ENCODE results near the gene ACOT7.
"Not testable (repeated sequence)": the region's sequence is repeated elsewhere in the genome, so short reads cannot be mapped to it uniquely, and the experiment has no call there.

ACOT7 gene

GRCh38 chr1:6239213-6239752 is 154.3 kb downstream of the ACOT7 start:
- no peak for DNase-seq (ENCODE audit: low read depth in 2 of 2)

DNA sequence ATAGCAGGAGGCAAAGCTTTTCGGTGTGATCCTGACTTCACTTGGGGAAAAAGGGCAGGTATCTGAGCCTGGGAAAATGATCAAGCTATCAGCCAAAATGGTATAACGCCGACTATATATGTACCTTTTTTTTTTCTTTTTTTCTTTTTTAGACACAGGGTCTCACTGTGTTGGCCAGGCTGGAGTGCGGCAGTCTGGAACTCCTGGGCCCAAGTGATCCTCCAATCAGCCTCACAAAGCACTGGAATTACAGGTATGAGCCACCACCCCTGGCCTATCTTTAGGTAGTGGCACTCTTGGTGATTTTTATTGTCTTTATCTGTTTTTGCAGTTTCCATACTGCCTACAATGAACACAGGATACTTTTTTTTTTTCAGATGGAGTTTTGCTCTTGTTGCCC is 156.5 kb downstream of the ACOT7 start:
- no peak for DNase-seq (ENCODE audit: low read depth in 2 of 2)

DNA sequence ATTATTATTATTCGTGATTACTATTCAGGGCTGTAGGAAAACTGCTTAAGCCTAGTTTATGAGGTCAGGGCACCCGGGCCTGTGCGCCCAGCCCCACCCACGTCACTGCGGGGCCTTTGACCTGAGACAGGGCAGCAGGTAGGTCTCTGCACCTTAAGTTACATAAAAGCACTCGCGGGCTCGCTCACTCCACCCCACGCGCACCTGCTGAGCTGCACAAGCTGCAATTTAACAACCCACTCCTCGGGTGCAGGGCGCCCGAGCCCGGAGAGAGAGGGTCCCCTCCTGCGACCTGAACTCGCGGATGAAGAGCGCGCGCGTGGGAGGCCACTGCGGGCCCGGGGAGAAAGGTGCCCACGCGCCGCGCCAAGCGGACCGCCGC is 158.3 kb downstream of the ACOT7 start:
- no peak for DNase-seq (ENCODE audit: low read depth in 2 of 2)

- DNase-seq (ENCODE audit: low read depth in 2 of 2) = no peak
Observed at GRCh38 chr1:6234502-6235295, 158.9 kb downstream of the ACOT7 start.

DNA sequence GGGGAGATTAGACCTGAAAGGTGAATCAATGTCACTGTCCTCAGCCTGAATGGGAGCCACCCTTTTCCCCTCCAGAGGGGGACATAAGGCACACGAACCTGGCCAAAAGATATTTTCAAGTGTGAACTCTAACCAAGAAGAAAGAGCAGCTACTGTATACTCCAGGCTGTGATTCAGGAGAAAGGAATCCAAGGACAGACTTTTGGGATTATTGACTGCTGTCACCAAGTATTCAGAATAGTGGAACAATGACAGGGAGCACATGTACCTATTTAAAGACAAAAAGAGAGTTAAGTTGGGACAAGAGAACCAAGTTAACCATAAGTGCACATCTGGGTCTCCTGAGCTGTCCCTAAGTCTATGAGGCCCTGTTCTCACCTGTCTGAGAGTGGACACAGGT is 160.2 kb downstream of the ACOT7 start:
- DNase-seq (ENCODE audit: low read depth in 2 of 2) = no peak

DNA sequence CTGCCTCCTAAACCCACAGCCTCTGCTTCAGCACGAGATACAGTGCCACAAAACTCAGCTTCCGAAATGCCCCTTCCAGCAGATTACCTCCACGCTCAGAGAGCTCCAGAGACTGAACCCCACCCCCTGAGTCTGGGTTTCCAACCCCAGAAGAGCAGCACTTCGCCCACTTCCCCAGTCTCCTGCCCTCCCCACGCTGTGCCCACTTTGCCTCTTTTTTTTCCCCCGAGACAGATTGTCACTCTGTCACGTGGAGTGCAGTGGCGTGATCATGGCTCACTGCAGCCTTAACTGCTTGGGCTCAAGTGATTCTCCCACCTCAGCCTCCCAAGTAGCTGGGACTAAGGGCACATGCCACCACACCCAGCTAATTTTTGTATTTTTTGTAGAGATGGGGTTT is 167.9 kb downstream of the ACOT7 start:
- DNase-seq (ENCODE audit: low read depth in 2 of 2) = no peak

GRCh38 chr1:6224718-6225117 is 168.8 kb downstream of the ACOT7 start:
- no peak for DNase-seq (ENCODE audit: low read depth in 2 of 2)

DNA sequence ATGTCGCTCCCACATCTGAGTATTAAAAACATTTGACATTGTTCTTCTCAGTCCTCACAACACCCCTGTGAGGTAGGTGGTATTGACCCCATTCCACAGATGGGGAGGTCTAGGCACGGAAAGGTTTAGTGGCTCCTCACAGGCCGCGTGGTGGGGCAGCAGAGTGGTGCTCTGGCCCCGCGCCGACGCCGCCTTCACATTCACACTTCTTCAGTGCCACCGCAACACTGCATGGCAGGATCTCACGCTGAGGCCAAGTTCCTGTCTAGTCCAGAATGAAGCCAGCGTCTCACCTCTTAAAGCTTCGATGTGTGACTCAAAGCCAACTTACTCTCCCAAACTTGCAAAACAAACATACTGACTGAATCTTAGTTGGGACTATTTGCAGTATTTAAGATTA is 169.9 kb downstream of the ACOT7 start:
- no peak for DNase-seq (ENCODE audit: low read depth in 2 of 2)

- no peak for DNase-seq (ENCODE audit: low read depth in 2 of 2)
Observed at GRCh38 chr1:6222636-6223035, 170.9 kb downstream of the ACOT7 start.

DNA sequence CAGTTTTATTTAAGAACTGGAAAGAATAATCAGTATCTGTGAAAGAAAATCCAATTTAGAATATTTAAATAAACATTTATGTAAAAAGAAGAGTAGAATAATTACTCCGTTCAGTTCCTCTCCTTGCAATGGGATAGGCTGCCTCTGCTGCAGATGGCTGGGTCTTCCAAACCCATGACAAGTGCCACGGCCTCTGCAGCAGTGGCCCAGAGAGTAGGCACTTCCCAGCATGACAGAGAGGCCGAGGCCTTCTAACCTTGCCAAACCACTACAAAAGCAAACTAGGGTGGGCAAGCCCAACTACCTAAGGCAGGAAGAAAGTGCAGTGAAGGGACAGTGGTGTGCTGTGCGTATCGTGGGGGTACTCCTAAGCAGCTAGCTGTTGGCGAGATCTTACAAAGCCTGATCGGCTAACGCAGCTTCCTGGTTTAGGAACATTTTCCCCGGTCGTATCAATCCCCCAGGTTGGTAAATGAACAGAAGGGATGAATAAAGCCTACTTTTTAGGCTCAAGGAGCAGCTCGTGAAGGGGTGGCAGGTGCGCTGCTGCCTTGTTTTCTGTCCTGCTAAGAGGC is 172.3 kb downstream of the ACOT7 start:
- no peak for DNase-seq (ENCODE audit: low read depth in 2 of 2)

GRCh38 chr1:6220236-6220635 is 173.3 kb downstream of the ACOT7 start:
- no peak for DNase-seq (ENCODE audit: low read depth in 2 of 2)

- DNase-seq (ENCODE audit: low read depth in 2 of 2) = not testable (repeated sequence)
Observed at GRCh38 chr1:6219641-6220040, 173.9 kb downstream of the ACOT7 start.

DNA sequence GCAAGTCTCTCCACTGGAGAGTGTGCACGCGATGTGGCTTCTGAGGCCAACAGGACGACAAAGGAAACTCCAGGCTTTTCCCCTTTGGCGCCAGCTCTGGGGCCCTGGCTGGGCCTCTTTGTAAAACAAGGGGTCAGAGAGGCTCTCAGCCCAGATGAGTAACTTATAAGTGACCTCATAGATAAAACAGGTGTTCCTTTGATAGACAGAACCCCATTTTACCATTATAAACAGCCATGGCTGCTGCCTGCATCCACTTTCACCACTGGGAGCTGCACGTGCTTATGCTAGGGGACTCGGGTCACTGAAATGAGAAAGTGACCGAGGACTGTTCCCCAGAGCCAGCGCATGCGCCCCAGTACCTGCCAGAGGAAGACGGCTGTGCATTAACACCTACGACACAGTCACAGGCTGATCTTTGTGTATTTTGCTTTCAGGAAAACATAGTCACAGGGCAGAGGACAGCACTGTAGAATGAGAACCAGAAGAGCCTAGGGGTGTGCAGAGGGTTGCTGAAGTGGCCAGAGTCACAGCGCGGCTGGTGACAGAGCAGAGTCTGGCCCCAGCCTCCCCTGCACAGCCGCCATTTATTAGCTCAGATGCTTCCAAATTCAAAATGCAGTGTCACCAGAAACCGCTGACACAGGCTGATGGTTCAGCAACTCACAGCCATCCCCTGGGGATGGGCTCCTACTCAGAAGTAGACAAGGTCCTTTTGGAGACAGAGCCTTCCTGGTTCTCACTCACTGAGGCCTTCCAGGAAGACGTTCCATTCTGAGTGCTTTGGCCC is 175.0 kb downstream of the ACOT7 start:
- DNase-seq (ENCODE audit: low read depth in 2 of 2) = no peak
